Activated T-cell treated with anti-CD3 and anti-CD28 coated beads for 4 hours (primary cell): Measurements from ENCODE around the gene HINFP.
"Not testable (repeated sequence)": the region's sequence is repeated elsewhere in the genome, so short reads cannot be mapped to it uniquely, and the experiment has no call there.

ENCODE experiments used
- DNase-seq: peaks from one replicate; pipeline ENCODE4 v3.0.0-alpha.2; 2020

The HINFP gene

GRCh38 chr11:119100246-119100970, 21.0 kb upstream of the HINFP start:
- DNase-seq: no peak

DNA sequence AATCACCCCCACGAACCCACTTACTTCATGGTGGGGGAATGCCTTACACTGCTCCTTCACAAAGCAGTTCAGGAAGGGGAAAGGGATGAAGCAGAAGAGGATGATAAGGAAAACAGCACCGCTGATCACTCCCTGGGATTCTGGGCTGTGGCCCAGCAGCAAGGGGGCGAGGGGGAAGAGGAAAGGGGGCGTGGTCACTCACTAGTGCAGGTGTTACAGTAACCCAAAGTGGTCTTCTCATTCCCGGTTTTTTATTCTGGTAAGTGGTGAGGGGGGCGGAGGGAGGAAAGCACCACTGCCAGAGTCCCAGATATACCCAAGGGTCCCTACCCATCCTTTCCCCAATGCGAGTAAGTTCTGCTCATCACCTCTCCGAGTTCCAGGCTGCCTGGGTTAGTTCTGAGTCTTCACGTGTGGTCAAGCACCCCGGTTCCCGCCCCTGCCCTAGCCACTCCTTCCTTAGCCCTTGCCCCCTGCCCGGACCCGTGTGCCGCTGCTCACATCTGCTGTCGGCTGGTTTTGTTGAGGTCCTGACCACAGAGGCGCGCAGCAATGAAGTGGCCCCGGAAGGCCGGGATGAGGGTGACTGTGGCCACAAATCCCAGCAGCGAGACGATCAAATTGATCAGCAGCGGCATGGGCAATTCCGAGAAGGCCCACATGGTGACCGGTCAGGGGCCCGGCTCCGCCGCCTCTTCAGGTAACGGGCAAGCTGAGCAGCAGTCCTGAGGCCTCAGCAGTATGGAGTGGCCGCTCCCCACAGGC, 20.2 kb upstream of the HINFP start:
- no peak for DNase-seq

- peak; percentile 80 for DNase-seq
Measured at GRCh38 chr11:119101759-119102423, 19.5 kb upstream of the HINFP start, which contains the start of gene DPAGT1. DPAGT1 (minus strand) TSS chr11:119101853; CDS start chr11:119101655, 198 bp downstream.

GRCh38 chr11:119103161-119103664, 18.2 kb upstream of the HINFP start:
- DNase-seq: not testable (repeated sequence)

DNA sequence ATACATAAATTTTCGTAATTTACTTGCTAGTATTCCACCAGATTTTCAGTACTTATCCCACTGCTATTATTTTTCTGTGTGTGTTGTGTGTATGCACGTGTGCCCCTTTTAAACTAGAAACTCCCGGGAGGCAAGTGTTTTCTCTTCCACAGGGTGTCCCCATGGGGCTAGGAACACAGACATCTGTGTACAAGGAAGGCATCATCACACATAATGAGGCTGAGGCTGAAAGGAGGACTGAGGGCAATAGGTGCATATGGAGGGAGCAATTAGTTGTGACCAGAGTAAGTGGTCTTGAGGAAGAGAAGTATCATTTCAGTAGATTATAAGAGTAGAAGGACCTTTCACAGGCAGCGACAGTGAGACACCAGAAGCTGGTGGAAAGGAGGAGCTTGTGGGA, 17.6 kb upstream of the HINFP start:
- no peak for DNase-seq

- peak; percentile 82 for DNase-seq
Measured at GRCh38 chr11:119106564-119107537, 14.5 kb upstream of the HINFP start, which contains the start of gene C2CD2L. C2CD2L (plus strand) TSS chr11:119107344; CDS start chr11:119107742, 398 bp downstream.

GRCh38 chr11:119107538-119108145, 13.7 kb upstream of the HINFP start:
- DNase-seq: no peak

DNA sequence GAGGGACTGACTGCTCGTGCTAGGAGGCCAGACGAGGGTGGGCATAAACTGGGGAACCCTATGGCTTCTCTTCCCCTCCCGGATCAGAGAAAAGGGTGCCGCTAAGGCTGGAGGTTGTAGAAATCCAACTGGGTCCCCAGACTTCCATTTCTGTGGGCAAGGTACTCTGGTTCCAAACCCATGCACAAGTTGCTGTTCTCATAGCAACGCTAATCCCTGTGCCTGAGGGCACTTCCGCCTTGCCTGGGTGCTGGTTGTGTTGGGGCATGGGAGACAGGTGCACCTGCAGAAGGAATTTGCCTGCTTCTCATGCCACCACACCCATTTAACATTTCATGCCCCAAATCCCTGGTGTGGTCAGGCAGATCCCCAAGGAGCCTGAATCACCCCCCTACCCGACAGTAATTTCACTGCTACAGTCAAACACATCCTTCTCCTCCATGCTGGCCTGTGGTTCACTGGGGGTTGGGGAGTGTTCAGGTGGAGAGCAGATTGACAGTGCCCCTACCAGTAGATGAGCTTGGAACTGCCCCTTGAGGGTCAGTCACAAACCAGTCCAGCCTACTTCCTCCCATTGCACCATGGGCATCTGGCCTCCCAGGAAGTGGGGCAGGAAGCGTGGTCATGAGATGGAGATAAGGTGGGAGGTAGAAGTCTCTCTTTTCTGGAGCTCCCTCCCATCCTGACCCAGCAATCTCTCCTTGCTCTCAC, 13.1 kb upstream of the HINFP start:
- no peak for DNase-seq

GRCh38 chr11:119108857-119109221, 12.5 kb upstream of the HINFP start:
- no peak for DNase-seq

GRCh38 chr11:119109843-119110242, 11.5 kb upstream of the HINFP start:
- DNase-seq: no peak

GRCh38 chr11:119110439-119110838, 10.9 kb upstream of the HINFP start:
- DNase-seq: no peak

DNA sequence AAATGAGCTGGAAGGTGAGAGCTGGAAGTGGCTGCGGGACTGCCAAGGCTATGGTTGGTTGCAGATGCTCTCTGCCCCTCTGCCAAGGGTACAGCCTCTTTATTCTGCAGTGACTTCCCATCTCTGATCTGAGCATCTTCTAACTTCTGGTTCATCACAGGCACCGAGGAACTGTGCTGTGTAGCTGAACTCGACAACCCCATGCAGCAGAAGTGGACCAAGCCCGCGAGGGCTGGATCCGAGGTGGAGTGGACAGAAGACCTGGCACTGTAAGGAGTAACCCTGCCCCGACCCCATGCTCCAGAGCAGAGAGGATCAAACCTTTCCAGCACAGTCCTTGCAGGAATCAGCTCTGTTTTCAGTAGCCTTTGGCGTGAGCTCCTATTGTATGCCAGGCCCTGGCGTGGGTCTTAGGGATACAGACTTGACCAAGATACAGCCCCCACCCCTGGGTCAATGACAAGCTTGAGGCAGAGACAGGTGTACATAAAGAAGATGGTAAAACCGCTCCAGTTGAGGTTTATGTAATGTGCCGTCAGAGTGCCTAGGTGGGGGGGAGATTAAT, 9.9 kb upstream of the HINFP start:
- no peak for DNase-seq

- DNase-seq: no peak
Measured at GRCh38 chr11:119112314-119113020, 8.9 kb upstream of the HINFP start.

GRCh38 chr11:119113716-119114115, 7.7 kb upstream of the HINFP start:
- no peak for DNase-seq

- no peak for DNase-seq
Measured at GRCh38 chr11:119114351-119114750, 7.0 kb upstream of the HINFP start.

GRCh38 chr11:119115484-119116234, 5.7 kb upstream of the HINFP start:
- DNase-seq: no peak

GRCh38 chr11:119116235-119116594, 5.2 kb upstream of the HINFP start:
- no peak for DNase-seq

DNA sequence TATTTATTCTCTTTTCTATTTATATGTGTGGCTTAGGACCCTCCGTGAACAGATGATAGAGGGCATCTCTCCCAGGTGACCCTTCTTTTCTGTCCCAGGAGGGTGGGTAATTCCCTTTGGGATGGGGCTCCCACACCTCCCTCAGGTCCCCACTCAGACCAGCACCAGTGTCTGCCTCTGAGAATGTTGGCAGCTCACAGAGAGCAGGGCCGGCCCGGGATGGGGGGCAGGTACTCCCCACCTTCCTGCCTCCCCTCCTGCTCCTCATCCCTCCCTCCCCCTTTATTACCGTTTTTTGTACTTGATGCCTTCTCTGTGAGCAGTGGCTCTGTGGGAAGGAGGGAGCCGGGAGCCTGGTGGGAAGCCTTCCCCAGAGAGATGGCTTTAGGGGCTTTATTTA, 4.8 kb upstream of the HINFP start:
- no peak for DNase-seq

DNA sequence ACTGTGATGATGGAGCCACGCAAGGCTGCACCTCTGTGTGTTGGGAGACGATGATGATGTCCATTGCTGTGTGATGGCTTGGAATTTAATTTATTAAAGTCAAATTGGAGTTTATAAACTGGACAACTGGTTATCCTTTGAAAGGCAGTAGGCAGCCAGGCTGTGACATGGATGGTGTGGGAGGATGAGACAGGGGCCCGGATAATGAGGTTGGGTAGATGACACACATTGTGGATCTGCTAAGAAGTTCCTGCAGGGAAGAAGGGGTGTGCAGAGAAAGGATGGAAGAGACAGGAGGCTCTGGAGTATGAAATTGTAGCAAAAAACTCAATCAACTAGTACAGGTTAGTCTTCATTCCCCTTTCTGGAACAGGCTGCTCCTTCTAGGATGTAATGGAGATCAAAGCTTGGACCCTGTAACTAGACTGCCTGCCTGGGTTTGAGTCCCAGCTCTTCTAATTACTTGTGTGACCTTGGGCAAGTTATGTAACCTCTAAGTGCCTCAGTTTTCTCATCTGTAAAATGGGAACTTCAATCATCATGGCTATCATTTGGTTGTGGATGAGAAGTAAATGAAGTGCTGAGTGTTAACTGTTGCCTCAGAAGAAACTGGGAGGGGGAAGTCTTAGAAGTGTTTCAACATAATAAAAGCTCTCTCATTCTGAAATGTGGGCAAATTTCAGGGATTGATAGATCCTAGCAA, 4.2 kb upstream of the HINFP start:
- DNase-seq: no peak
